ENCODE measurements around the gene ACOT8.

GRCh38 chr20:45902199-45902701, 45.1 kb upstream of the ACOT8 start:
- TF ChIP-seq CTCF (IDR thresholded peaks at IDR 0.05) (no peak), NFYB (CRISPR knock-in tag; conservative IDR thresholded peaks at IDR 0.05; ENCODE audit: low read depth) (no peak), MLX (CRISPR knock-in tag; IDR thresholded peaks at IDR 0.05) (no peak), ZNF671 (CRISPR knock-in tag; IDR thresholded peaks at IDR 0.05) (no peak), ZNF512 (CRISPR knock-in tag; IDR thresholded peaks at IDR 0.05; ENCODE audit: borderline replicate concordance) (no peak)
